Embryonic facial prominence (tissue), 1 donor: ENCODE results near the gene TOM1L2.

Source experiments
- DNase-seq: peaks from one replicate; pipeline ENCODE4 v3.0.0-alpha.2; 2016; ENCODE audit errors: extremely low spot score

Gene TOM1L2

GRCh38 chr17:17849147-17849820 lies 122.9 kb downstream of the TOM1L2 start:
- no peak for DNase-seq

GRCh38 chr17:17848311-17849082 lies 123.7 kb downstream of the TOM1L2 start:
- no peak for DNase-seq

GRCh38 chr17:17847726-17848125 lies 124.5 kb downstream of the TOM1L2 start:
- DNase-seq, result no peak

- no peak for DNase-seq
Measured at GRCh38 chr17:17847118-17847689, 125.0 kb downstream of the TOM1L2 start.

- DNase-seq, result no peak
Measured at GRCh38 chr17:17846645-17847044, 125.6 kb downstream of the TOM1L2 start.

- no peak for DNase-seq
Measured at GRCh38 chr17:17846003-17846402, 126.2 kb downstream of the TOM1L2 start.

- no peak for DNase-seq
Measured at GRCh38 chr17:17845046-17845775, 127.0 kb downstream of the TOM1L2 start.

GRCh38 chr17:17844500-17844899 lies 127.7 kb downstream of the TOM1L2 start:
- no peak for DNase-seq

GRCh38 chr17:17844079-17844478 lies 128.1 kb downstream of the TOM1L2 start:
- no peak for DNase-seq

GRCh38 chr17:17843096-17843495 lies 129.1 kb downstream of the TOM1L2 start:
- DNase-seq, result no peak

GRCh38 chr17:17842111-17842876 lies 129.9 kb downstream of the TOM1L2 start:
- DNase-seq, result no peak

- DNase-seq, result no peak
Measured at GRCh38 chr17:17841601-17842025, 130.6 kb downstream of the TOM1L2 start.

- DNase-seq, result no peak
Measured at GRCh38 chr17:17840751-17841591, 131.2 kb downstream of the TOM1L2 start.

- no peak for DNase-seq
Measured at GRCh38 chr17:17839791-17840707, 132.2 kb downstream of the TOM1L2 start.

GRCh38 chr17:17837966-17838962 lies 133.9 kb downstream of the TOM1L2 start:
- DNase-seq, result no peak

- DNase-seq, result no peak
Measured at GRCh38 chr17:17837380-17837821, 134.8 kb downstream of the TOM1L2 start.

GRCh38 chr17:17836818-17837379 lies 135.3 kb downstream of the TOM1L2 start, which contains the start of gene SREBF1:
SREBF1 (minus strand) TSS chr17:17836986; CDS start chr17:17836817, 169 bp downstream.
- DNase-seq, result no peak
